Kidney (tissue), 14 donors: ENCODE measurements around the gene CNOT6. TPM values are rescaled to one million over a fixed set of nuclear protein-coding genes. Genes with fewer than 3 reads are reported as not detected.
A peak's percentile ranks its signal among the peaks of the same experiment; 100 is the strongest.

ENCODE experiments used
- DNase-seq, 5 donors: peaks; one replicate each; pipeline ENCODE4 v3.0.0-alpha.2; 2013 to 2020
- FAIRE-seq: peaks from 2 replicates; lab custom pipeline; 2012; peaks lifted over from hg19 to GRCh38; lab: Jason Lieb, UNC
- H3K27ac ChIP-seq, 2 donors: one replicate each; pipeline ENCODE4 v1.7.0; 2013; ENCODE audit warnings: low read depth in 2 of 2, low read length in 2 of 2, inconsistent platforms in 1 of 2
- H3K27me3 ChIP-seq: one replicate; pipeline ENCODE4 v1.7.1; 2013; ENCODE audit warnings: low read length, inconsistent platforms; ENCODE audit not compliant: control insufficient read depth, insufficient read depth
- H3K36me3 ChIP-seq, 3 donors: one replicate each; pipeline versions ENCODE4 v1.7.0 to v1.7.1; 2013; ENCODE audit warnings: low read length in 3 of 3, control low read depth in 1 of 3, inconsistent platforms in 1 of 3; ENCODE audit not compliant: insufficient read depth in 3 of 3, control insufficient read depth in 2 of 3
- H3K4me1 ChIP-seq, 3 donors: one replicate each; pipeline versions ENCODE4 v1.7.0 to v1.7.1; 2013; ENCODE audit warnings: low read length in 3 of 3, inconsistent platforms in 1 of 3, low read depth in 1 of 3; ENCODE audit not compliant: control insufficient read depth in 2 of 3, insufficient read depth in 2 of 3
- H3K4me3 ChIP-seq, 3 donors: one replicate each; pipeline versions ENCODE4 v1.7.0 to v1.8.1; 2013; ENCODE audit warnings: low read length in 3 of 3, control low read depth in 1 of 3, inconsistent platforms in 1 of 3
- H3K9ac ChIP-seq, 3 donors: one replicate each; pipeline versions ENCODE4 v1.7.0 to v1.7.1; 2013; ENCODE audit warnings: low read length in 3 of 3, control low read depth in 1 of 3, inconsistent platforms in 1 of 3
- H3K9me3 ChIP-seq, 3 donors: one replicate each; pipeline versions ENCODE4 v1.7.0 to v1.7.1; 2013; ENCODE audit warnings: low read length in 3 of 3, control low read depth in 1 of 3, inconsistent platforms in 1 of 3; ENCODE audit not compliant: control insufficient read depth in 2 of 3, insufficient read depth in 1 of 3
- CTCF ChIP-seq: IDR thresholded peaks from 3 replicates; pipeline ENCODE4 v1.5.1; 2012; ENCODE audit warnings: mild to moderate bottlenecking, moderate library complexity, borderline replicate concordance; ENCODE audit not compliant: insufficient read depth; ENCODE audit errors: extremely low read depth
- intact Hi-C: fragments of 100-400 bp; cut with DNase I; formaldehyde crosslinking; loops from one replicate; pipeline ENCODE4 v1.11.1; 2022
- polyA plus RNA-seq: library from polyadenylated mRNA; stranded (reverse); fragments of 350-450 nt; fragmentation: Illumina TruSeq; extraction: RNeasy Lipid Tissue Mini Kit (QIAGEN cat#74804); gene quantifications from one replicate; pipeline ENCODE4 v1.2.3, GENCODE V29; 2014; ENCODE audit warnings: low read depth, low replicate concordance; ENCODE audit not compliant: insufficient read depth
- total RNA-seq: library from RNA; stranded (reverse); fragmentation: NEBNext Ultra II Directional; extraction: Animal tissue kit (Norgen Biotek cat#: 25700); gene quantifications from one replicate; pipeline ENCODE4 v1.2.1, GENCODE V29; 2021
- donor health status: control.
- donor health status: control.
- donor health status: control.
- donor health status: control.
- donor health status: control.
- donor health status: DM: yes; HTN: yes; CAD: no.
- donor health status: Normal renal cell carcinoma (clear cell type).

Gene CNOT6
- total and polyA plus RNA-seq, 2 donors from 2014 or later = 5.9 to 25.7 TPM

DNA sequence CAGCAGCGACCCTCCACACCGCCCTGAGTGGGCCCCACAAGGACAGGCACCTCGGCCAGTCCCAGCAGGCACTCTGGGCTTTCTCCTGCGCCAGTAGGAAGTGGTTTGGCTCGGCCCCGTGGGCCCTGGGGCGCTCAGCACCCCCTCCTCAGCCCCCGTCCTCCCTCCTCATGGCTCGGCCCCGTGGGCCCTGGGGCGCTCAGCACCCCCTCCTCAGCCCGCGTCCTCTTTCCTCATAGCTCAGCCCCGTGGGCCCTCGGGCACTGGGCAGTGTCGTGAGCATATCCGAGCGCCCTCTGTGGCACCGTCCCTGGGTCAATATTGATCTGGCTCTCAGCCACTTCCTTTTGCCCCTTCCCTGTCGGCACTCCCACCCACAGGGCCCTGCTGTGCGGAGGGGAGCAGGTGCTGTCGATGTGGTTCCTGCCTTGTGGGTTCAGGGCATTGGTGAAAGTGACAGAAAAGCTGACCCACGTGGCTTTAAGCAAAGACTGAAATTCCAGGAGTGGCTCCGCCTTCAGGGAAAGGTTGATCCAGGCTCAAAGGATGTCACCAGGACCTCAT lies 102.6 kb downstream of the CNOT6 start:
- no peak for TF ChIP-seq CTCF
- H3K9ac ChIP-seq = no peak overlapping the region
- H3K27me3 ChIP-seq = no peaks in the 10 kb centered on the region
- DNase-seq = peak in 1 of 5 donors; percentile 48
- no peaks in the 10 kb centered on the region for H3K4me1 ChIP-seq
- intact Hi-C loops = no loop called here
- no peak for FAIRE-seq
- H3K27ac ChIP-seq = no peak overlapping the region
- H3K4me3 ChIP-seq = no peak overlapping the region
- no peaks in the 10 kb centered on the region for H3K36me3 ChIP-seq
- no peaks in the 10 kb centered on the region for H3K9me3 ChIP-seq

GRCh38 chr5:180598316-180598701 lies 104.1 kb downstream of the CNOT6 start:
- Histone ChIP-seq H3K27me3 (no peaks in the 10 kb centered on the region), H3K9me3 (no peaks in the 10 kb centered on the region), H3K36me3 (no peaks in the 10 kb centered on the region), H3K27ac (no peak overlapping the region), H3K9ac (no peak overlapping the region), H3K4me1 (no peaks in the 10 kb centered on the region), H3K4me3 (no peak overlapping the region)
- no peak for FAIRE-seq
- no peak for TF ChIP-seq CTCF
- peak in 3 of 5 donors; percentile 5 to 60 (median 31) for DNase-seq
- intact Hi-C loops = no loop called here

DNA sequence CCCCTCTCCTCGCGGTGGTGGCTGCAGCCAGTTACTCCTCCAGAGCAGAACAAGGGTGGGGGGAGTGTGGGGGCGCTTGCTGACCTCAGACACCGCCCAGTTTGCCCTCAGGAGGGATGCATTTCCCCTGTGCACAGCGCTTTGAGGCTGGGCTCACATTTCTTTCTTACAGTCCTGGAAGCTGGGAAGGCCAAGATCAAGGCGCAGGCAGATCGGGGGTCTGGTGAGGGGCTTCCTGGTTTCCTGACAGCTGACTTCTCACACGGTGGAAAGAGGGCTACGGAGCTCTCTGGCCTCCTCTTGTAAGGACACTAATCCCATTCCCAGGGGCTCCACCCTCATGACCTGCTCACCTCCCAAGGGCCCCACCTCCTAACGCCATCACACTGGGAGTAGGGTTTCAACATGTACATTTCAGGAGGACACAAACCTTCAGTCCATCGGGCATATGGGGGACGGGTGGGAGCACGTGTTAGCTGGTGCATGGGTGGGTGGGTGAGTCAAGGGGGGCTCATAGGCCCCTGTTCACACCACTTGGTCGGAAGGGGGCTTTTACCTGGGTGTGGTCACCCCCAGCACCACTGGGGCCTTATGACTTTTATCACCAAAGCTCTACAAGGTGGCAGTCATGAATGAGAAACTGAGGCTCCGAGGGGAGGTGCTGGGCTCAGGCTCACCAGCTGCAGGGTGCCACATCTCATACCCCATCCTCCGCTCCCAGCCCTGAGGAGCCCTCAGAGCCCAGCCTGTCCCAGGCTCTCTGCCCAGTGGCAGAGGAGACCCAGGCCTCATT lies 104.8 kb downstream of the CNOT6 start:
- no peak overlapping the region for H3K9ac ChIP-seq
- no peak overlapping the region for H3K27ac ChIP-seq
- no peak overlapping the region for H3K4me3 ChIP-seq
- DNase-seq (peak in 2 of 5 donors; percentile 3 to 29), FAIRE-seq (no peak)
- intact Hi-C loops = no loop called here
- no peak for TF ChIP-seq CTCF
- no peaks in the 10 kb centered on the region for H3K9me3 ChIP-seq
- H3K27me3 ChIP-seq = no peaks in the 10 kb centered on the region
- no peaks in the 10 kb centered on the region for H3K36me3 ChIP-seq
- H3K4me1 ChIP-seq = no peaks in the 10 kb centered on the region
